Suppressor macrophage treated with lipopolysaccharide for 4 hours (primary cell): ENCODE data around the gene ZNF423.

ENCODE experiments used
- DNase-seq: peaks from one replicate; pipeline ENCODE4 v3.0.0-alpha.2; 2020

The ZNF423 gene

DNA sequence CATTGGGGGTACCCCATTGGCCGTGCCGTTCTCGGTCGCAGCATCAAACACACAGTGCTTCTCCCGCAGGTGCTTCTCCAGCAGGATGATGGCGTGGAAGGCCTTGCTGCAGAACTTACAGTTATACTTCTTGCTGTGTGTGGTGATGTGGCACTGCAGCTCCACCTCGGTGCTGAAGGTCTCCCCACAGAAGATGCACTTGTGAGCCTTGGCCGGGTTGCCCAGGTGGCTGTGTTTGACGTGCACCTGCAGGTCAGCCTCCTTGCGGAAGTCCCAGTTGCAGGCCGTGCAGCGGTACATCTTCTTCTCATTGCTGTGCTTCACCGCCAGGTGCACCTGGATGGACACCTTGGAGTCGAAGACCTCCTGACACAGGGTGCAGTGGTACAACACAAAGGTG lies 219.3 kb downstream of the ZNF423 start:
- no peak for DNase-seq

DNA sequence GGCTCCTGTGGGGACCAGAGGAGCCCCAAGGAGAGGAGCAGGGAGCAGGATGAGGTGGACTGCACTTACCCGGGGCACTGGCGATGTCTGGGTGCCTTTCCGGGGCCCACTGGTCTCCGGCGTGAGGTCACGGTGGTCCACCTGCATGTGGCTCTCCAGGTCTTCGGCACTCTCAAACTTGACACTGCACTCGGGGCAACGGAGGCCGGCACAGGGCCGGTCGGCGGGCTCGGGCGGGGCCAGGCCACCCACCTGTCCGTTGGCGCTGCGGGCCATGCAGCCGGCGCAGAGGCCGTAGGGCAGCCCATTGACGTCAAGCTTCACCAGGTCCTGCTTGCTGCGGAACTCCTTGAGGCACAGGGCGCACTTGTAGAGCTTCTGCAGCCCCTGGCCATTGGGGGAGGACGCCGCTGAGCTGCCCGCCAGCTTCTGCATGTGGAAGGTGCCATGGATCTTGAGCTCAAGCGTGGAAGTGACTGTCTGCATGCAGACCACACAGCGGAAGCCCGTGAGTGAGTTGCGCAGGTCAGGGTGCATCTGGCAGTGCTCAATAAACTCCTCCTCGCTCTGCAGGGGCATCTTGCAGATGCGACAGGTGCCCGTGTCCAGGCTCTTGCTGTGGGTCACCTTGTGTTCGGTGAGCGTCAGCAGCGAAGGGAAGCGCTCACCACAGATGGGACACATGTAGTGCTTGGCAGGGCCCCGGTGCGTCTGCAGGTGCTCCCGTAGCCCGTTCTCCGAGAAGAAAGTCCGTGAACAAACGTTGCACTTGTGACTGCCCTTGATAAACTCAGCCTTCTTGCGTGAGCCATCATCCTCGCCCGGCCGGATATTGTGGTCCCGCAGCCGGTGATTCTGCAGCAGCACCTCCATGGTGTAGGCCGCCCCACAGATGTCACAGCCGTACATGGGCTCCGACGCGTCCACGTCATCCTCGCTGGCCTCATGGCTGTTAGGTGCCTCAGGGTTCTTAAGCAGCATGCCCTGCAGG lies 220.0 kb downstream of the ZNF423 start:
- DNase-seq: no peak

DNA sequence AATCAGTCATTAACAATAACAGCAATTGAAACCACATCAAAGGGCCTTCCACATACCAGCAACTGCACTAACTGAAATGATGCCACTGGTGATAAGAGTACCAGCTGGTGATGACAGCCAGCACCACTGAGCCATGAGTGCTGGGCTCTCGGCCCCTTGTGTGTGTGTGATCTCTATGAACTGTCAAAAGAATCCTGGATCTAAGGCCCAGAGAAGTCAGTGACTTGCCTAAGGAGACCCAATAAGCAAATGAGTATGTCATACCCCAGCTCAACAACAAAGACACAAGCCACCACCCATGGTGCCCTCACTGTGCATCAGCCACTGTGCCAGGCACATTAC lies 220.9 kb downstream of the ZNF423 start:
- no peak for DNase-seq

DNA sequence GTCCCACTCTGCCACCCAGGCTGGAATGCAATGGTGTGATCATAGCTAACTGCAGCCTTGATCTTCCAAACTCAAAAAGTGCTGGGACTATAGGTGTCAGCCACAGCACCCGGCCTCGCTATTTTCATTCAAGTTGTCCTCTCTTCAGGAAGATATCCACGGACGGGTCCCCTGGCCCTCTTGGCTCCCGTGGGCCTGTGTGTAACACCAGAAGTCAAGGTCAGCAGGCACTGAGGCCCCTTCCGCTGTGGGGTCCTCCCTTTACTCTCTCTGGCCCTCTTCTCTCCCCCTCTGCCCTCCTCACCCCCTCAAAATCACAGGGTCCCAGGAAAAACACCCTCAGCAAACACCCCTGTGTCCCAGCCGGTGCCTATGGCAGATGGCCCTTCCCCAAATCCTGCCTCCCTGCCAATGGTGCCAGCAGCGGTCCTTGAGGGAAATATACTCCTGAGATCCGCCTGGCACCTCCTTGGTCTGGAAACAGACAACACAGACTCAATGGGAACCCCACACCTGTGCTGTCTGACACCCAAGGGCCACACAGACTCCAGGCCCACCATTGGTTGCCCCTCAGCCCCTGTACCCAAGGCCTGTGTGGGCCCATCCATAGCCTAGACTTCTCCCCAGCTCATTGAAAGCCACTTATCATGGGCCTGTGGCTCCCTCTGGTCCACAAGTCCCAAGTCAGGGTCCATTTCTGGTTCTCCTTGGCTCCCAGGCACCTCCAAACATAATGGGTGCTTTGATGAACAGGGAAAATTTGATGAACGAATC lies 221.5 kb downstream of the ZNF423 start:
- DNase-seq: no peak

DNA sequence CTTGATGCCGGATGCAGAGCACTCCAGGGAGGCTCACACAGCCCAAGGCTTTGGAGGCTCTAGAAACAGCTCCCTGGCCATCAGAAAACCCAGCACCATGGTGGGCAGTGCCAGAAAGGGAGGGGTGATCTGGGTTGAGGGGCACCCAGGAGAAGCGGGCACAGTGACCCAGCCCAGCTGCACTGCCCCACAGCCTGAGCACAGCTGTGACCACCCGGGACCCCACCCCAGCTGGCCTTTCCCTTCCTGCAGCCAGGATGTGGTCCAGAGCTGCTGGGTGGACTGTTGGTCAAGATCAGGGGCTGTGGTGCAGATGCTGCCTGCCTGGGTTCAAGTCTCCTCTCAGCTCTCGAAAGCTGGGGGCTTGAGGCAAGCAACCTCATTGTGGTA lies 223.1 kb downstream of the ZNF423 start:
- no peak for DNase-seq

DNA sequence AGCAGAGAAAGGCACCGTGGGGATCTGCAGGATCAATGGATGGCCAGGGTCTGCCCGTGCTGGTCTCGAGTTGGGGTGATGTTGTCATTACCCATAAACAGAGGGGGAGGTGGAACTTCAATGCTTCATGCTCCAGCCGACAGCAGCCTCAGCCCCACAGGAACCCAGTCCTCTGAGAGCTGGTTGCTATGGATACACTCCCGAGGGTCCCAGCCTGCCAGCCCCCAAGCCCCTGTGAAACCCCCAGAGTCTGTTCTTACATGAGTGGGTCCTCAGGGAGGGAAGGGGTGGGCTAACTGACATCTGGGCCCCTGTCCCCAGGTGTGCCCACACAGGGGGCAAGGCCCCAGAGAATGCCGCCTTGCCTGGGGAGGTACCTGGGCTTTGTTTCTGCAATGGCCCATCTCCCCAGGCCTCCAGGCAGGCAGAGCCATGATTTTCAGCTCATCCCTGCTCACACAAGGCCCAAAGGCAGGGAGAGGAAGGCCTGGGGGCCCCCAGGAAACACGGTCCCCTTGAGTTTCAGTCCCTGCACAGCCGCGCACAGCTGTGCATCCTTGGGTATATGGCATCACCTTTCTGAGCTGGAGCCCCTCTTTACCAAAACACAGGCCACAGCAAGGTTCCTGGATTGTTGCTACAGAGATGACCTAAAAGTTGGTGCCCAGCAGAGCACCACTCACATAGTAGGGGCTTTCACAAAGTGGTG lies 223.7 kb downstream of the ZNF423 start:
- DNase-seq: no peak

DNA sequence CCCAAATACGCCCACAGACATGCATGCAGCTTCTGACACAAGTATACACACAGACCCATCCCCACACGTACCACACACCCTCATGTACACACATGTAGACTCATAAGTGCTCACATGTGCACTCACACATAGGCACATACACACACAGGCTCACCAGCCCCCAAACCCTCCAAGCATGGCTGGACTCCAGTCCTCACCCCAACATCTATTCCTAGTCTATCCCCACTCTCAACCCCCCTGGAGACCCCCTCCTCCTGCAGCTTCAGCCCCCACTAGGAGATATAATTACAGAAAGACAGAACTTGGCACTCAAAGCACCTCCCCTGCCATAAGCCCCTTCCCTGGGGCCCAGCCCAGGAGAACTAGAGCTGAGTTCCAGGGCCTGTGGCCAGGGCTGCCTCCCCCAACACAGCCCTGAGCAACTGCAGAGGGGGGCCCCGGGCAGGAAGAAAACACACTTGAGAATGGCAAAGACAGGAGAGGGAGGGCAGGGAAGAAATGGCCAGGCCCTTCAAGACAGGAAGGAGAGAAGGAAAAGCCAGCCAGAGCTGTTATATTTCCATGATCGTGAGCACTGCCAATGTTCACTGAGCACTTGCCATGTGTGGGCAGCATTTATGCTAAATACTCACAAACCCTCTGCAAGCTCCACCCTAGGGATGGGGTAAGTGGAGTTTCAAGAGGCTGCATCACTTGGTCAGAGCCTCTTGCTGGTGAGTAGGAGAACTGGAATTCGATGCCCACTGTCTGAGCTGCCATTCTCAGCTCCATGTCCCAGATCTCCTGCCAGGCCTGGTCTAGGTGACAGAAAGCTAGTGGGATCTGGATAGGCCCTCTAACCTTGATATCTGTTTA lies 224.5 kb downstream of the ZNF423 start:
- no peak for DNase-seq

DNA sequence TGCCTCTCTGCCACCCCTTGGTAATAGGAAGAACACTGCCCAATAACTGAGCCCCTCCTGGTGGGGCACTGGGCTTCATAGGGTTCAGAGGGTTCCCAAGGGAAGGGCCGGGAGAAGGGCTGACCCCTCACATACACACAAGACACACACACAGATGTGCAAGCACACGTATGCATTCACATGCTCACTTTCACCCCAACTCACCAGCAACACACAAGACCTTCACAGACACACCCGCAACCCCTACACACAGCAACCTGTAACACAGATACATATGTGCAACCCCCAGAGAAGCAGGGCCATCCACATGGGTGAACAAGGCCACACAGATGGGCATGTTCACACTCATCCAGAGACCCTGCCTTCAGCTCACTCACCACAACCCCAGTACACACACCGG lies 225.1 kb downstream of the ZNF423 start:
- DNase-seq: no peak

DNA sequence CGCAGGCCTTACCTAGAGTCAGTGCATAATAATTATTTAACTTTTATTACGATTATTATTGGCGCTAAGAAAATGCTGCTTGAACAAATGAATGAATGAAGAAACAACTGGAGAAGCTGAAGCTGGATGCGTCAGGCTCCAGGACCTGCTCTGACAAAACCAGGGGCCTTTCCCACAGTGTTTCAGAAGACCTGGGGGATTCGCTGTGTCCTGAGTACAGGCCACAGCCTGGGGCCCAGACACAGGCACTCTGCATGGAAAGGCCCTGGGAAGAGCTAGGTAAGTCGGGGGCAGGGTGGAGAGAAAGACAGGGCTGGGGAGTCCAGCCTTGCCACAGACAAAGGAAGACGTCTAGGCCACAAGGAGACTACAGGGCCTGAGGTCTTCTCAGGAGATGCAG lies 226.1 kb downstream of the ZNF423 start:
- no peak for DNase-seq

DNA sequence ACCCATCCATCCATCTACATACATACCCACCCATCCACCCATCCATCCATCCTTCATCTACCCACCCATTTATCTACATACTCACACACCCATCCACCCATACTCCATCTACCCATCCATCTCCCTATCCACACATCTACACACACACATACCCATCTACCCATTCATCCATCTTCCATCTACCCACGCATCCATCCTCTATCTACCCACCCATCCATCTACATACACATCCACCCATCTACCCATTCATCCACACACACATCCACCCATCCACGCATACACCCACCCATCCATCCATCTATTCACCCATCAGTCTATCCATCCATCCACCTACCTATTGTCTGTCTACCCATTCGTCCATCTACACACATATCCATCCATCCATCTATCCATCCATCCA lies 227.8 kb downstream of the ZNF423 start:
- DNase-seq: no peak

DNA sequence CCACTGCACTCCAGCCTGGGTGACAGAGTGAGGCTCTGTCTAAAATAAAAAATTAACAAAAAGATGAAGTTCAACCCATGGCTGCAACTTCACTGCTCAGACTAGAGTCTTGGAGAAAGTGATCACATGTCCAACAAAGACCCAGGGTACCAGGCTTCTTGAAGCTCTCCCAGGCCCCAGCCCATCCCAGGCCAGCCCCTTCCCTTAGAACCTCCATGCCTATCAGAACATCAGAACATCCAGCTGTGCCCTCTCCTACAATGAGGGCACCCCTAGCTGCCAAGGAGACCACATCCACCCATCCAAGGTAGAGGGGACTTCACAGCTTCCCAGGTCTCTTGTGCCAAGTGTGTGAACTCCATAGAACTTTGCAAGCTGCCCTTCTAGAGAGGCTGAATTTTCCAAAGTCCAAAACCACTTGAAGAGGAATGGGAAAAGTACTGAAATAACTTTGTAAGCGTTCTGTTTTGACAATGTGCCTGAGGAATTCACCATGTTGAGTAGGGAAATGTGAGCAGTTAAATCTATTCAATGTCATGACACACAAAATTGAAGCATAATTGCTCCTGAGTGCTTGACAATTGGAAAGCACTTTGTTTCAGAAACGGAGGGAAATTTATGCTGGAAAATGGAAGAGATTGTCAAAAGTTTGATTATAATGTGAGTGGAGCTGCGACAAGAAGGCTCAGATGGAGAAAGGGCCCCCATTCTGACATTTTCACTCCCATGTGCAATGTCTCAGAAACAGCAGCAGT lies 230.4 kb downstream of the ZNF423 start:
- no peak for DNase-seq

DNA sequence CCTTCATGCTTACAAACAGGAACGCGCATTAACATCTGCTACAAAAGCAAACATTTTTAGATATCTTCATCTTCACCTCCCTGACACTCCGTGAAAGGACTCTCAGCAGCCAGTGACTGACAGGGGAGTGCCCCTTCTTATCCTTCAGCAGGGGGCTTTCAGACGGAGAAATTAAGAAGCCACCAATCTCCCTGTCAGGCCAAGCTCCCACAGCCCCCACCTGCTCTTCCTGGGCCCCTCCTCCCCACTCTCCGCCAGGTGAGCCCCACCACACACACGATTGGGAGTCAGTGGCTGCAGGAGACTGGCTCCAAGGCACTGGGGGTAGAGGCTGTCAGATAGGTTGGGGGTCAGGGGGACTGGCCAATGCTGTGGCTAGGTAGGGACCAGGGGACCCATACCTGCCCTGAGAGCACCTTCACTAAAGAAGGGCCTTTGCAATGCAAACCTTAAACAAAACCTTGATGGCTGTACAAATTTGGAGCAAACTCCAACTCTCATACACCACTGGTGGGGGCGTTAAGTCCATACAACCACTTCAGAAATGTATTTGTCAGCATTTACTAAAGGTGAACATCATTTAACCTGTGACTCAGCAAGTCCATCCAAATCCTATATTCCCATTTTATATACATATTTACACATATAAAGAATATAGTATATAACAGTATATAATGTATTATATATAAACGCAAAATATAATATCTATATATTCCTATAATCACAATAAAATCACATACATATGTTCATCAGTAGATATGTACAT lies 232.2 kb downstream of the ZNF423 start:
- DNase-seq: no peak

DNA sequence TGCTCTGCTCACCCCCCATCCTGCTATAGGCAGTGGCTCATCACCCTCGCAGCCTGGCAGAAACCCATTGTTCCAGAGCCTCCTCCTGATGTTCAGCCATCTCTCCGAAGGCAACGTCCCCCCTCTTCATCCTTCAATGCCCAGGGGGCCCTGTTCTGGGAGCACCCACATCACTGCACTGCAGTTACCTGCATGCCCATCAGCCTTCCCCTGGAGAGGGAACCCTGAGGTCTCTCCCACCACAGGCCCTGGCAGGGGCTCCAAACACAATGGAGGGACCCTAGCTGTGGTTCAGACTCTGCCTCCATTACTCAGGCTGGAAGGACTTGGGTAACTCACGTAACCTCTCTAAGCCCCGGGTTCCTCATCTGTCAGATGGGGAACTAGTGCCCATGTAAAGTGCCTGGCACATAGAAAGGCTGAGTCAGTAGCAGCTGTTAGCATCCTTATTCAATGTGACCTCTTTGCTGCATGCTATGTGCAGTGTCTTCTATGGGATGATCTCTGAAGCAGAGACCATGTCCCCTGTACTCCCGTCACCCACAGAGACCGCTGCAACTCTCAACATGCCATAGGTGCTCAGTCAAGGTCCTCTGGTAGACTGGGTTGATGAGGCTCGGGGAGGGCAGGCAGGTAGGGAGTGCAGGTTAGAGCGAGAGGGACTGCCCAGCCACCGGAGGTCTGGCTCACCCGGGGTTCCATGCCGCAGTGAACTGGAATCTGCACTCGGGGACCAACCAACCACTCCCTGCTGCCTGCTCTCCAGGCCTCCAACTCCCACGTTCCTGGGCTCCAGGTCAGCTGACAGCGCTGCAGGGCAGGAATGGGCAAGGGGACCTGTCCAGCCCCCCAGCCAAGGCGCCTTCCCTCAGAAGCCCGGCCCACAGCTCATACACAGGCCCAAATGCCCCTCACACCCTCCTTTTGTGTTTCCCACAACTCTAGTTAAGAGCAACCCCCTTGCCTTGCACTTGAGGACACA lies 233.2 kb downstream of the ZNF423 start:
- no peak for DNase-seq

DNA sequence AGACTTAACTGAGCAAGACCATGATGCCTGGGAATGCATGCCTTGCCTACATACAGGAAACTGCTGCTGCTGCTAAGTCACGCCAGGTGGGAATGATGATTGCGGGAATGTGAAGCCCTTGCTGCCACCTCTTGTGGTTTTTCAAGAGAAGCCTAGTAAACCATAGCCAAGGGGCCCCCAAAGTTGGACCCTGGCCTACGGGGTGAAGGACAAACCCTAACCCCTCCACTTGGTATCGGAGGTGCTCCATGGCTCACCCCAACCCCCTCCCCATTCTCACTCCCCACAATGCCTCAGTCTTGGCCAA lies 233.9 kb downstream of the ZNF423 start:
- DNase-seq: no peak

DNA sequence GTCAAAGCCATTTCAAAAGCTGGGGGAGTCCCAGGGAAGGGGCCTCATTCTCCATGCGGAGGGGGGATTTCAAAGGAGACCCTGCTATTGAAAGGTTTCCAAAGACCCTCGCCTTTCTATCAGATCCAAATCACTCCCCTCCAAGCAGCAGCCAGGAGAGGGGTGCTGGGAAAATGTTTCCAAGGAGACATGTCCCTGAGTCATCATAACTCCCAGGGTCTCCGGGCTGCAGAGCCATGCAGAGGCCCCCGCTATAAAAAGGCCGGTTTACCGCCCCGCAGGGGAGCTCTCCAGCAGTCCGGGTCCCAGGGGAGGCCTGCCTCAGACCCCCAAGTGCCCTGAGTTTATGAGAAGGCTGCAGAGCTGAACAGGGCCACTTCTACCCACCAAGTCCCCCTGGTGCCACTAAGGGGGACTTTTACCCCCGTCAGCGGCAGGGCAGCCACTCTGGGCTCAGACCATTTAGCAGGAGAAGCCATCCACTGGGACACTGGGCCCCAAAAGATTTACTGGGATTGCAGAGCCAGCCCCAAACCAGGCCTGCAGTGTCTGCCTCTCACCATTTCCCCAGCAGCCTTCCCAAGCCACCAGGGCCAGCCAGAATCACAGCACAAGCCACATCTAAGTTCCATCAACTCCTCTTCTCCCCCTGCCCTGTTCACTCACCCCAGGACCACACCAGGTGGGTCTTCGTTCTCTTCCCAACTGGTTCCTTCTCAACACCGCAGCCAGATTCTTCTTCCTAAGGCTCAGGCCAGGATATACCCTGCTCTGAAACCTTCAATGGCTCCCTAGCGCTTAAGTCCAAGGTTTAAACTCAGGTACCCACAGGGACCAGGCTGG lies 234.4 kb downstream of the ZNF423 start:
- DNase-seq: no peak

DNA sequence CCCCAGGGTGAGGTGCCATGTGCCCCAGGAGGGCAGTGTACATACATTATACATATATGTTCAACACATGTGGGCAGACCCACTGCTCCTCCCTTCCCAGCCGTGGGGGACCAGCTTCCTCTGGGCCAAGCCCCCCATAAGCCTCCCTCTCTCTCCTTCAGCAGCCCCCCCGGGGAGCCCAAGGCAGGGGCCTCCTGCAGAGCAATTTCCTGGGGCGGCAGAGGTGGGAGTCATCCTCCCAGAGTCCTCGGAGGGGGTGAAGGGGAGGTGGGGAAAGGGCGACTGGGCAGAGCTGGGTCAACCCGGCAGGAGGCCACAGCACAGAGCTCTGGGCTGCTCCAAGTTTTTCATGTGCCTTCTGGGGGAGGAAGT lies 235.1 kb downstream of the ZNF423 start:
- no peak for DNase-seq

DNA sequence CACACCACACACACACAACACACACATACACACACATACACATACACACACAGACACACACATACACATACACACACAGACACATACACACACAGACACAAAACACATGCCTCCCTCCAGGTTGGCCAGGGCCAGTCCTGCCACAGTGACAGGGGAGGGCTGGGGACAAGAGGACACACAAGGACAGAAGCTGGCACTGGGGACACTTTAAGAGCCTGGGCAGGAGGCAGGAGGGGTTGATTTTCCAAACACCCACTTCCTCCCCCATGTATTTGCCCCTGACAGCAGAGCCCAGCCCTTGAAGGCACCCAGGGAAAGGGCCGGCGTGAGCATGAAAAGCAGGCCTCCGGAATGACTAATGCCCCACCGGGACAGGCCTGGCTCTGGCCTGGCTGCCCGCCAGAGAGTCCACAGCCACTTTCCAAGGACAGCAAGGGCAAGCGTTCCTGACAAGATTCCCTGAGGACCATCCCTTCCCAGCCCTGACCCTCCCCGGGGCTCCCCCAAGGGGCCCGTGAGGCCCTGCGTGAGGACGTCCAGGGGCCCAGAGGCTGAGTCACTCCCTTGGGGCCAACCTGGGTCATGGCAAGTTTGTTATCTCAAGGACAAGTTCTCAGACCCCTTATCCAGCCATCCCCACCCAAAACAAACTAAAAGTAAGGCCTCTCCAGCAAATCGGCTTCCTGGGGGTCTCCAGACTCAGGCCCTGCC lies 235.6 kb downstream of the ZNF423 start:
- no peak for DNase-seq

DNA sequence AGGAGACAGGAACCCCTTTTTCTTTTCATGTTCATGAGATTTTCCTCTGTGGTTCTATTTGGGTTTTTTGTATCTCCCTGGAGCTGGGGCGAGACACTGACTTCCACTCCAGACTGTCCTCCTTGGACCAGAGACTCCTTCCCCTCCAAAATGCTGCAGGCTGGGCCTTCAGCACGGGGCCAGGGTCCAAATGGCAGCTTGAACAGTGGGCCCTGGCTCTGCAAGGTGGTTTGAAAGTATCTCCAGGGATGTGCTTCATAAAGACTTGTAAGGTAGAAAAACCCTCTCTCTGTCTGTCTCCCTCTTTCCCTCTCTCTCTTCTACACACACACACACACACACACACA lies 236.1 kb downstream of the ZNF423 start:
- DNase-seq: no peak

DNA sequence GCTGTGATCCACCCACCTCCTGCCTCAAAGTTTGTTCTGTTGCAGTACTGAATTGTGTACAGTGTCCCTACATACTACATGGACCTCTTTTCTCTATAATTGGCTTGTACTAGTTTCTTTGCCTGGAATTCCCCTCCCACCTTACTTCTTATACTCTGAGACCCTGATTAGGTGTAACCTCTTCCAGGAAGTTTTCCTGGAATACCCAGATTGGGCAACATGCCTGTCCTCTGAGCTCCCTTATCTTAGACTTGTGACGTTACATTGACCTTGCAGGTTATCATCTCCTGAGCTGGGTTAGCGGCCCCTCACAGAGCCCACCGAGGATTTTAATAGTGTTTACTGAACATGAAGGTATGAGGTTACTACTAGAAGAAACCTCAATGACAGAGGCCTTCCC lies 237.0 kb downstream of the ZNF423 start:
- DNase-seq: no peak
